ENCODE measurements around the gene MYOD1. TPM values are rescaled to one million over a fixed set of nuclear protein-coding genes. Genes with fewer than 3 reads are reported as not detected.

MYOD1 gene
- total and polyA plus RNA-seq, 9 of the 15 experiments (the other 6 are each of a cell fraction or from before 2014, with no cell fraction given): not detected

- Histone ChIP-seq H3K27me3 (ENCODE audit: control insufficient read depth in 2 of 2, insufficient read depth in 2 of 2, low read length in 2 of 2) (peaks cover 2 to 16% of the 10 kb centered on the region in 2 experiments; a peak in 3 of 5 replicates), H3K9me1 (ENCODE audit: control insufficient read depth, insufficient read depth, low read length) (no peaks in the 10 kb centered on the region), H2AFZ (ENCODE audit: low read depth, low read length) (no peak overlapping the region), H3K4me2 (ENCODE audit: insufficient read depth, low read length) (no peak overlapping the region), H3K4me1 (replicated peaks in 1 of 2; ENCODE audit: control insufficient read depth in 2 of 2, insufficient read depth in 2 of 2, low read length in 2 of 2) (no peaks in the 10 kb centered on the region), H3K9ac (ENCODE audit: insufficient read depth in 1 of 2, low read depth in 2 of 2, low read length in 2 of 2) (no peak overlapping the region), H3K9me3 (replicated peaks; ENCODE audit: control insufficient read depth, insufficient read depth, low read depth, low read length) (no peaks in the 10 kb centered on the region), H3K27ac (ENCODE audit: extremely low read depth, low read depth, low read length) (no peak overlapping the region), H3K79me2 (ENCODE audit: control insufficient read depth, insufficient read depth, low read length) (no peaks in the 10 kb centered on the region), H4K20me1 (replicated peaks; ENCODE audit: control insufficient read depth, insufficient read depth, low read length) (no peaks in the 10 kb centered on the region; the same call in 1 of the 2 replicates), H3K4me3 (no peak overlapping the region), H3K36me3 (ENCODE audit: control insufficient read depth, insufficient read depth, low read length) (no peaks in the 10 kb centered on the region)
- intact Hi-C loops (cut with micrococcal nuclease) (no loop called here), in situ Hi-C loops (cut with MboI) (no loop called here)
- CTCF ChIA-PET (ENCODE audit: low intra/inter-chr PET ratio): interaction anchor here (0.7 kb wide), 1 partner anchor 96 kb away, joined by 3 read pairs; no protein-coding TSS in a partner anchor
- FAIRE-seq (no peak), DNase-seq (ENCODE audit: extremely low read depth in 1 of 4, low spot score in 3 of 4) (no peak), ATAC-seq (no peak)
- no TSS peak for BruUV-seq (replicated peaks)
- 2% methylated on average over 7 of the region's 7 CpGs for WGBS (ENCODE audit: insufficient coverage, low coverage, missing lambda C conversion rate)
- POLR2A ChIA-PET: no interaction called here
- TF ChIP-seq PRPF4 (IDR thresholded peaks at IDR 0.05; ENCODE audit: insufficient read depth, low read depth, low read length, poor library complexity, severe bottlenecking): no peak
- TF ChIP-seq HNRNPLL (IDR thresholded peaks at IDR 0.05; ENCODE audit: low read depth, low read length, poor library complexity, severe bottlenecking): no peak
- no peak for TF ChIP-seq ZBTB43 (CRISPR knock-in tag; IDR thresholded peaks at IDR 0.05)
- no peak for TF ChIP-seq MTF1 (CRISPR knock-in tag; IDR thresholded peaks at IDR 0.05; ENCODE audit: borderline replicate concordance)
- TF ChIP-seq TEAD1 (CRISPR knock-in tag; IDR thresholded peaks at IDR 0.05): no peak
- no peak for TF ChIP-seq CEBPG (CRISPR knock-in tag; IDR thresholded peaks at IDR 0.05)
- no peak for TF ChIP-seq CEBPG (tag; conservative IDR thresholded peaks at IDR 0.05 in 1 of 2, IDR thresholded peaks at IDR 0.05 in 1 of 2)
- TF ChIP-seq RFX1 (IDR thresholded peaks at IDR 0.05): no peak
- TF ChIP-seq HCFC1 (IDR thresholded peaks at IDR 0.05; ENCODE audit: low read depth, low read length): no peak
- TF ChIP-seq, protein P1, sequence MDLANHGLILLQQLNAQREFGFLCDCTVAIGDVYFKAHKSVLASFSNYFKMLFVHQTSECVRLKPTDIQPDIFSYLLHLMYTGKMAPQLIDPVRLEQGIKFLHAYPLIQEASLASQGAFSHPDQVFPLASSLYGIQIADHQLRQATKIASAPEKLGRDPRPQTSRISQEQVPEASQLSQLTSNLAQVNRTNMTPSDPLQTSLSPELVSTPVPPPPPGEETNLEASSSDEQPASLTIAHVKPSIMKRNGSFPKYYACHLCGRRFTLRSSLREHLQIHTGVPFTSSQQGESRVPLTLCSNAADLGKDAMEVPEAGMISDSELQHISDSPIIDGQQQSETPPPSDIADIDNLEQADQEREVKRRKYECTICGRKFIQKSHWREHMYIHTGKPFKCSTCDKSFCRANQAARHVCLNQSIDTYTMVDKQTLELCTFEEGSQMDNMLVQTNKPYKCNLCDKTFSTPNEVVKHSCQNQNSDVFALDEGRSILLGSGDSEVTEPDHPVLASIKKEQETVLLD (IDR thresholded peaks at IDR 0.05): no peak
- TF ChIP-seq MAZ (CRISPR knock-in tag; conservative IDR thresholded peaks at IDR 0.05 in 1 of 2, IDR thresholded peaks at IDR 0.05 in 1 of 2): no peak
- TF ChIP-seq PHB2 (IDR thresholded peaks at IDR 0.05; ENCODE audit: low read depth): no peak
- TF ChIP-seq SNAPC5 (CRISPR knock-in tag; IDR thresholded peaks at IDR 0.05): no peak
- TF ChIP-seq TCF7L2 (IDR thresholded peaks at IDR 0.05; ENCODE audit: low read depth, low read length): no peak
- no peak for TF ChIP-seq ZNF232 (CRISPR knock-in tag; IDR thresholded peaks at IDR 0.05)
- TF ChIP-seq, protein P2, sequence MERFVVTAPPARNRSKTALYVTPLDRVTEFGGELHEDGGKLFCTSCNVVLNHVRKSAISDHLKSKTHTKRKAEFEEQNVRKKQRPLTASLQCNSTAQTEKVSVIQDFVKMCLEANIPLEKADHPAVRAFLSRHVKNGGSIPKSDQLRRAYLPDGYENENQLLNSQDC (CRISPR knock-in tag; IDR thresholded peaks at IDR 0.05): no peak
- no peak for TF ChIP-seq PHF20 (IDR thresholded peaks at IDR 0.05; ENCODE audit: partially characterized antibody)
- TF ChIP-seq THRB (CRISPR knock-in tag; conservative IDR thresholded peaks at IDR 0.05): no peak
- no peak for TF ChIP-seq ELF4 (CRISPR knock-in tag; IDR thresholded peaks at IDR 0.05)
Measured at GRCh38 chr11:17672469-17672868, 46.9 kb upstream of the MYOD1 start.
